ENCODE measurements around the gene NKX6-2. TPM values are rescaled to one million over a fixed set of nuclear protein-coding genes. Genes with fewer than 3 reads are reported as not detected.
"Not testable (repeated sequence)": the region's sequence is repeated elsewhere in the genome, so short reads cannot be mapped to it uniquely, and the experiment has no call there.

NKX6-2 gene
- total RNA-seq, 4 donors from 2014 or later = not detected

DNA sequence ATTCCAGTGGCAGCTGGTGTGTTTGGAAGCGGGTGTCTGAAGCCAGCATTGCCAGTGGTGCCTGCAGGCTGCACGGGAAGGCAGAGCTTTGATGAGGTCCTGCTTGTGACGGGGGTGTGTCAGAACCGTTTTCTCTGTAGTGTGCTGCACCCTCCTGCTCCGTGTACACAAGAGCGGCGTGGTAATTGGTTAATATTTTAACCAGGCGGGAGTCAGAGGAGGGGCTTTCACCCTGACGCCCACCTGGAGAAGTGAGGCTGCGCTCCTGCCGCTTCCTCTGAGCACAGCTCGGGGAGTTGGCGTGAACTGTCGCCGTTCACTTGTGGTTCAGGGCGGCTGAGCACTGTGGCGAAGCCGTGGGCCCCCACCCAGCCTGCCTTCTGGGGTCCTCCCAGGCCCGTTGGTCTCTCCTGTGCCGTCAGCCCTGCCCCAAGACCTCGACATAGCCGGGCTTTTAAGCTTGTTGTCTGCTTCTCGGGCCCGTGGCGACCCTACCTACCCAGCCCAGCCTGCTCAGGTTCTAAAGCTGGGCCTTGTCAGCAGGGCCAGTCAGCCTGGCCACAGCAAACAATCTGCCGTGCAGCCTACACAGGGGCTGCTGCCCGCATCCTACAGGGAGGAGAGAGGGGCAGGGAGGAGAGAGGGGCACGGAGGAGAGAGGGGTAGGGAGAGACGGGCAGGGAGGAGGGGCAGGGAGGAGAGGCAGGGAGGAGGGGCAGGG lies 11.6 kb downstream of the NKX6-2 start:
- TF ChIP-seq EP300 (IDR thresholded peaks at IDR 0.05) (no peak), POLR2A (IDR thresholded peaks at IDR 0.05; ENCODE audit: low read depth) (no peak), CTCF (IDR thresholded peaks at IDR 0.05) (no peak), POLR2AphosphoS5 (IDR thresholded peaks at IDR 0.05) (no peak)
- DNase-seq (ENCODE audit: extremely low spot score) = no peak
- Histone ChIP-seq H3K4me3 (no peak overlapping the region), H3K27ac (replicated peaks in 1 of 4) (no peak overlapping the region), H3K36me3 (peaks cover 28 to 82% (median 68%) of the 10 kb centered on the region in 4 donors), H3K9me3 (no peaks in the 10 kb centered on the region), H3K27me3 (no peaks in the 10 kb centered on the region), H3K4me1 (peaks cover 0 to 7% (median 5%) of the 10 kb centered on the region in 4 donors)
- intact Hi-C loops (cut with DNase I) = no loop called here
- 76% methylated on average over 20 of the region's 29 CpGs for WGBS

DNA sequence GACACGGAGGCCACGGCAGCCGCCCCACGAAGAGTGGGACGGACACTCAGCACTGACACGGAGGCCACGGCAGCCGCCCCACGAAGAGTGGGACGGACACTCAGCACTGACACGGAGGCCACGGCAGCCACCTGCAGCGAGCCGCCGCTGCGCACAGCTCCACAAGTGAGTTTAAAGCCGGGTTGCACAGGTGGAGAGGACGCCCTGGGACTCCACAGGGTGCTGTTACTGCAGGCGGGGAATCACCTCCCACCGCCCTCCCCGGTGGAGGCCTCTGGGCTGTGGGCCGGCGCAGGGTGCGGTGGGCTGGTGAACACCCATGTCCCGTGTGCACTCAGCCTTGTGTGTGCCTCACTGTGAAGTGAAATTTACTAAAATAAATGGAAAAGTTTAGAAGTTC lies 13.1 kb downstream of the NKX6-2 start:
- H3K36me3 ChIP-seq = peaks cover 29 to 82% (median 70%) of the 10 kb centered on the region in 4 donors
- WGBS = 94% methylated on average over 3 of the region's 25 CpGs
- H3K4me3 ChIP-seq; H3K27me3 ChIP-seq; H3K4me1 ChIP-seq; intact Hi-C loops (cut with DNase I); H3K9me3 ChIP-seq; DNase-seq (ENCODE audit: extremely low spot score); H3K27ac ChIP-seq (replicated peaks in 1 of 4): not testable (repeated sequence)

GRCh38 chr10:132770061-132771021 lies 15.6 kb downstream of the NKX6-2 start:
- intact Hi-C loops (cut with DNase I) = no loop called here
- peaks cover 0 to 7% (median 5%) of the 10 kb centered on the region in 4 donors for H3K4me1 ChIP-seq
- no peak for DNase-seq (ENCODE audit: extremely low spot score)
- no peak overlapping the region for H3K27ac ChIP-seq (replicated peaks in 1 of 4)
- no peak overlapping the region for H3K4me3 ChIP-seq
- no peaks in the 10 kb centered on the region for H3K9me3 ChIP-seq
- TF ChIP-seq EP300 (IDR thresholded peaks at IDR 0.05) (no peak), POLR2A (IDR thresholded peaks at IDR 0.05; ENCODE audit: low read depth) (no peak), POLR2AphosphoS5 (IDR thresholded peaks at IDR 0.05) (no peak), CTCF (IDR thresholded peaks at IDR 0.05) (no peak)
- peaks cover 29 to 78% (median 60%) of the 10 kb centered on the region in 4 donors for H3K36me3 ChIP-seq
- WGBS = 94% methylated on average over 38 of the region's 45 CpGs
- H3K27me3 ChIP-seq = no peaks in the 10 kb centered on the region

DNA sequence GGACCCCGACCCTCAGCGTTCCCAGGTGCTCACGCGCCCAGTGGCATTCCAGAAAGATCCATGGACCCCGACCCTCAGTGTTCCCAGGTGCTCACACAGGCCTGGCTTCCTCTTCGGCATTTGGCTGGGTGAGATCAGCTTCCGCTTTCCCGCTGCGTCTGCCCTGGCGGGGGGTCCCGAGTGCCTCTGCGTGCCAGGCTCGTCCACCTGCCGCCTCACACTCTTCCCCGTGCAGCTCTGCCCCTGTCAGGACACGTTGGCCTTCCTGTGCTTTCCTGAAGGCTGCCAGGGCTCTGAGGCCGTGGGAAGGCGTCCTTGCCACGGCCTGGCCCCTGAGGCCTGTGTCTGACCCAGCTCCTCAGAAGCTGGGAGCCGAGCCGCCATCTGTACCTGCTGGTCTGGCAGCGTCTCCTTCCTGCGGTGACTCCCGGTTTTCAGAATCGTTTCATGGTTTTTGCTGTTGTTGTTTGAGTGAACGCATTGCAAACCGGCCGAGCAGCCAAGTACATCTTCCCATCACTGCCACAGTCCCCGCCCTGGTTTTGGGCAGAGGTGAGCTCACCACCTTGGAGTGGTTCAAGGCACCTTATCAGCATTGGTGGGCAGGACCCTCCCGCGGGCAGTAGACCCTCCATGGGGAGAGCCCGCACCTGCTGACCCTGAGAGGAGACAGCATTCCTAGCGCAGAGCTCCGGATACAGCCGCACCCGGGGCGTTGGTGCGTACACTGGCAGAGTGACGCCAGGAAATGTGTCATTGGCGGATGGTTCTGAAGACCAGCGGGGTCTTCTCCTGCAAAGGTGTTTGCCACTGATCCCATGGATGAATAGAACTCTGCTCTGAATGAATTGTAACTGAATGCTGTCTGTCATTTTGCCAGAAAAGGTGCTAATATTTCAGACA lies 17.4 kb downstream of the NKX6-2 start:
- TF ChIP-seq POLR2A (IDR thresholded peaks at IDR 0.05; ENCODE audit: low read depth) (no peak), POLR2AphosphoS5 (IDR thresholded peaks at IDR 0.05) (no peak), EP300 (IDR thresholded peaks at IDR 0.05) (no peak), CTCF (IDR thresholded peaks at IDR 0.05) (no peak)
- 93% methylated on average over 29 of the region's 41 CpGs for WGBS
- no peak overlapping the region for H3K4me3 ChIP-seq
- H3K27me3 ChIP-seq = no peaks in the 10 kb centered on the region
- peaks cover 22 to 82% (median 53%) of the 10 kb centered on the region in 4 donors for H3K36me3 ChIP-seq
- H3K4me1 ChIP-seq = no peaks in the 10 kb centered on the region
- no peak for DNase-seq (ENCODE audit: extremely low spot score)
- H3K27ac ChIP-seq (replicated peaks in 1 of 4) = no peak overlapping the region
- intact Hi-C loops (cut with DNase I) = no loop called here
- H3K9me3 ChIP-seq = no peaks in the 10 kb centered on the region
